Measurements from ENCODE around the gene AKT3.
A peak's percentile ranks its signal among the peaks of the same experiment; 100 is the strongest.

Gene AKT3

GRCh38 chr1:243550276-243550675, 299.8 kb downstream of the AKT3 start:
- H2AFZ ChIP-seq (ENCODE audit: insufficient read depth, low read length, poor library complexity): no peak overlapping the region
- H2AK5ac ChIP-seq (ENCODE audit: low read length): no peak overlapping the region
- no peak overlapping the region for H3K9ac ChIP-seq (ENCODE audit: low read length)
- no CpG with 5 or more reads among the region's 6 CpGs for WGBS (ENCODE audit: extremely low coverage, insufficient coverage, insufficient read length)
- DNase-seq: peak; percentile 16 to 76
- no peak overlapping the region for H3K4me3 ChIP-seq (ENCODE audit: low read depth, low read length)
- H2BK5ac ChIP-seq (ENCODE audit: low read depth, low read length, poor library complexity): no peak overlapping the region
- H4K12ac ChIP-seq (ENCODE audit: low read depth, low read length): no peak overlapping the region
- no peak overlapping the region for H3K23ac ChIP-seq (ENCODE audit: low read length)
- no peaks in the 10 kb centered on the region for H3K36me3 ChIP-seq (ENCODE audit: control insufficient read depth in 1 of 2, insufficient read depth in 2 of 2, low read length in 2 of 2)
- H3K9me3 ChIP-seq (ENCODE audit: insufficient read depth, low read depth, low read length): no peaks in the 10 kb centered on the region
- no peak overlapping the region for H3K4me2 ChIP-seq (ENCODE audit: low read length)
- no peak overlapping the region for H2BK120ac ChIP-seq (ENCODE audit: insufficient read depth, low read length, poor library complexity)
- H3K79me1 ChIP-seq (ENCODE audit: low read length): no peaks in the 10 kb centered on the region
- H3K4ac ChIP-seq (ENCODE audit: low read depth, low read length): no peak overlapping the region
- H3K18ac ChIP-seq (ENCODE audit: low read length): no peak overlapping the region
- H4K91ac ChIP-seq (ENCODE audit: low read depth, low read length): no peak overlapping the region
- H3K4me1 ChIP-seq (ENCODE audit: control insufficient read depth in 1 of 2, insufficient read depth in 2 of 2, low read length in 2 of 2): no peaks in the 10 kb centered on the region
- no peak overlapping the region for H2BK12ac ChIP-seq (ENCODE audit: low read length)
- H4K8ac ChIP-seq (ENCODE audit: low read depth, low read length): no peak overlapping the region
- no peak overlapping the region for H3K14ac ChIP-seq (ENCODE audit: low read length)
- no peaks in the 10 kb centered on the region for H3K79me2 ChIP-seq (ENCODE audit: control insufficient read depth, insufficient read depth, low read length, poor library complexity)
- H3K27me3 ChIP-seq (ENCODE audit: insufficient read depth, low read length): no peaks in the 10 kb centered on the region
- no peak overlapping the region for H3K27ac ChIP-seq (ENCODE audit: low read depth, low read length)

GRCh38 chr1:243549791-243550190, 300.3 kb downstream of the AKT3 start:
- no peak overlapping the region for H3K9ac ChIP-seq (ENCODE audit: low read length)
- H3K18ac ChIP-seq (ENCODE audit: low read length): no peak overlapping the region
- H3K4ac ChIP-seq (ENCODE audit: low read depth, low read length): no peak overlapping the region
- no peaks in the 10 kb centered on the region for H3K4me1 ChIP-seq (ENCODE audit: control insufficient read depth in 1 of 2, insufficient read depth in 2 of 2, low read length in 2 of 2)
- no peak overlapping the region for H2AK5ac ChIP-seq (ENCODE audit: low read length)
- no peaks in the 10 kb centered on the region for H3K27me3 ChIP-seq (ENCODE audit: insufficient read depth, low read length)
- no peak overlapping the region for H3K27ac ChIP-seq (ENCODE audit: low read depth, low read length)
- H4K91ac ChIP-seq (ENCODE audit: low read depth, low read length): no peak overlapping the region
- no peak overlapping the region for H2BK12ac ChIP-seq (ENCODE audit: low read length)
- H3K14ac ChIP-seq (ENCODE audit: low read length): no peak overlapping the region
- H3K79me1 ChIP-seq (ENCODE audit: low read length): no peaks in the 10 kb centered on the region
- H2BK120ac ChIP-seq (ENCODE audit: insufficient read depth, low read length, poor library complexity): no peak overlapping the region
- no peak overlapping the region for H4K12ac ChIP-seq (ENCODE audit: low read depth, low read length)
- H3K4me2 ChIP-seq (ENCODE audit: low read length): no peak overlapping the region
- peak in 1 of 2 donors; percentile 83 for DNase-seq
- H4K8ac ChIP-seq (ENCODE audit: low read depth, low read length): no peak overlapping the region
- H2BK5ac ChIP-seq (ENCODE audit: low read depth, low read length, poor library complexity): no peak overlapping the region
- H2AFZ ChIP-seq (ENCODE audit: insufficient read depth, low read length, poor library complexity): no peak overlapping the region
- no peaks in the 10 kb centered on the region for H3K36me3 ChIP-seq (ENCODE audit: control insufficient read depth in 1 of 2, insufficient read depth in 2 of 2, low read length in 2 of 2)
- H3K79me2 ChIP-seq (ENCODE audit: control insufficient read depth, insufficient read depth, low read length, poor library complexity): no peaks in the 10 kb centered on the region
- no peaks in the 10 kb centered on the region for H3K9me3 ChIP-seq (ENCODE audit: insufficient read depth, low read depth, low read length)
- no peak overlapping the region for H3K4me3 ChIP-seq (ENCODE audit: low read depth, low read length)
- H3K23ac ChIP-seq (ENCODE audit: low read length): no peak overlapping the region

- Histone ChIP-seq H2BK12ac (ENCODE audit: low read length) (no peak overlapping the region), H3K4me3 (ENCODE audit: low read depth, low read length) (no peak overlapping the region), H2BK5ac (ENCODE audit: low read depth, low read length, poor library complexity) (no peak overlapping the region), H3K36me3 (ENCODE audit: control insufficient read depth in 1 of 2, insufficient read depth in 2 of 2, low read length in 2 of 2) (no peaks in the 10 kb centered on the region), H4K91ac (ENCODE audit: low read depth, low read length) (no peak overlapping the region), H3K18ac (ENCODE audit: low read length) (no peak overlapping the region), H4K8ac (ENCODE audit: low read depth, low read length) (no peak overlapping the region), H3K14ac (ENCODE audit: low read length) (no peak overlapping the region), H3K79me1 (ENCODE audit: low read length) (no peaks in the 10 kb centered on the region), H2AK5ac (ENCODE audit: low read length) (no peak overlapping the region), H3K4me2 (ENCODE audit: low read length) (no peak overlapping the region), H3K27me3 (ENCODE audit: insufficient read depth, low read length) (no peaks in the 10 kb centered on the region), H3K9me3 (ENCODE audit: insufficient read depth, low read depth, low read length) (no peaks in the 10 kb centered on the region), H3K9ac (ENCODE audit: low read length) (no peak overlapping the region), H3K79me2 (ENCODE audit: control insufficient read depth, insufficient read depth, low read length, poor library complexity) (no peaks in the 10 kb centered on the region), H3K27ac (ENCODE audit: low read depth, low read length) (no peak overlapping the region), H2BK120ac (ENCODE audit: insufficient read depth, low read length, poor library complexity) (no peak overlapping the region), H2AFZ (ENCODE audit: insufficient read depth, low read length, poor library complexity) (no peak overlapping the region), H4K12ac (ENCODE audit: low read depth, low read length) (no peak overlapping the region), H3K4me1 (ENCODE audit: control insufficient read depth in 1 of 2, insufficient read depth in 2 of 2, low read length in 2 of 2) (no peaks in the 10 kb centered on the region), H3K23ac (ENCODE audit: low read length) (no peak overlapping the region), H3K4ac (ENCODE audit: low read depth, low read length) (no peak overlapping the region)
- peak; percentile 22 to 81 for DNase-seq
Measured at GRCh38 chr1:243549108-243549507, 300.9 kb downstream of the AKT3 start.

GRCh38 chr1:243548516-243548915, 301.5 kb downstream of the AKT3 start:
- Histone ChIP-seq H2AK5ac (ENCODE audit: low read length) (no peak overlapping the region), H3K23ac (ENCODE audit: low read length) (no peak overlapping the region), H3K27me3 (ENCODE audit: insufficient read depth, low read length) (no peaks in the 10 kb centered on the region), H3K14ac (ENCODE audit: low read length) (no peak overlapping the region), H3K9ac (ENCODE audit: low read length) (no peak overlapping the region), H3K4me3 (ENCODE audit: low read depth, low read length) (no peak overlapping the region), H3K4ac (ENCODE audit: low read depth, low read length) (no peak overlapping the region), H3K4me1 (ENCODE audit: control insufficient read depth in 1 of 2, insufficient read depth in 2 of 2, low read length in 2 of 2) (no peaks in the 10 kb centered on the region), H3K9me3 (ENCODE audit: insufficient read depth, low read depth, low read length) (no peaks in the 10 kb centered on the region), H3K79me2 (ENCODE audit: control insufficient read depth, insufficient read depth, low read length, poor library complexity) (no peaks in the 10 kb centered on the region), H4K8ac (ENCODE audit: low read depth, low read length) (no peak overlapping the region), H2BK5ac (ENCODE audit: low read depth, low read length, poor library complexity) (no peak overlapping the region), H3K27ac (ENCODE audit: low read depth, low read length) (no peak overlapping the region), H4K91ac (ENCODE audit: low read depth, low read length) (no peak overlapping the region), H2BK120ac (ENCODE audit: insufficient read depth, low read length, poor library complexity) (no peak overlapping the region), H3K4me2 (ENCODE audit: low read length) (no peak overlapping the region), H2BK12ac (ENCODE audit: low read length) (no peak overlapping the region), H2AFZ (ENCODE audit: insufficient read depth, low read length, poor library complexity) (no peak overlapping the region), H4K12ac (ENCODE audit: low read depth, low read length) (no peak overlapping the region), H3K79me1 (ENCODE audit: low read length) (no peaks in the 10 kb centered on the region), H3K36me3 (ENCODE audit: control insufficient read depth in 1 of 2, insufficient read depth in 2 of 2, low read length in 2 of 2) (no peaks in the 10 kb centered on the region), H3K18ac (ENCODE audit: low read length) (no peak overlapping the region)
- no CpG with 5 or more reads among the region's 1 CpG for WGBS (ENCODE audit: extremely low coverage, insufficient coverage, insufficient read length)
- peak in 1 of 2 donors; percentile 65 for DNase-seq

- H3K18ac ChIP-seq (ENCODE audit: low read length): no peak overlapping the region
- no peaks in the 10 kb centered on the region for H3K4me1 ChIP-seq (ENCODE audit: control insufficient read depth in 1 of 2, insufficient read depth in 2 of 2, low read length in 2 of 2)
- H3K36me3 ChIP-seq (ENCODE audit: control insufficient read depth in 1 of 2, insufficient read depth in 2 of 2, low read length in 2 of 2): no peaks in the 10 kb centered on the region
- no peak overlapping the region for H4K8ac ChIP-seq (ENCODE audit: low read depth, low read length)
- H3K79me2 ChIP-seq (ENCODE audit: control insufficient read depth, insufficient read depth, low read length, poor library complexity): no peaks in the 10 kb centered on the region
- peak; percentile 33 to 79 for DNase-seq
- H3K23ac ChIP-seq (ENCODE audit: low read length): no peak overlapping the region
- H3K4ac ChIP-seq (ENCODE audit: low read depth, low read length): no peak overlapping the region
- H3K27ac ChIP-seq (ENCODE audit: low read depth, low read length): no peak overlapping the region
- no peaks in the 10 kb centered on the region for H3K27me3 ChIP-seq (ENCODE audit: insufficient read depth, low read length)
- no peak overlapping the region for H2BK120ac ChIP-seq (ENCODE audit: insufficient read depth, low read length, poor library complexity)
- no peak overlapping the region for H3K9ac ChIP-seq (ENCODE audit: low read length)
- no peak overlapping the region for H2BK12ac ChIP-seq (ENCODE audit: low read length)
- H3K14ac ChIP-seq (ENCODE audit: low read length): no peak overlapping the region
- H3K79me1 ChIP-seq (ENCODE audit: low read length): no peaks in the 10 kb centered on the region
- WGBS (ENCODE audit: extremely low coverage, insufficient coverage, insufficient read length): no CpG with 5 or more reads among the region's 3 CpGs
- H2AFZ ChIP-seq (ENCODE audit: insufficient read depth, low read length, poor library complexity): no peak overlapping the region
- H2BK5ac ChIP-seq (ENCODE audit: low read depth, low read length, poor library complexity): no peak overlapping the region
- no peak overlapping the region for H4K12ac ChIP-seq (ENCODE audit: low read depth, low read length)
- no peak overlapping the region for H4K91ac ChIP-seq (ENCODE audit: low read depth, low read length)
- no peak overlapping the region for H3K4me3 ChIP-seq (ENCODE audit: low read depth, low read length)
- no peak overlapping the region for H3K4me2 ChIP-seq (ENCODE audit: low read length)
- H3K9me3 ChIP-seq (ENCODE audit: insufficient read depth, low read depth, low read length): no peaks in the 10 kb centered on the region
- no peak overlapping the region for H2AK5ac ChIP-seq (ENCODE audit: low read length)
Measured at GRCh38 chr1:243547891-243548290, 302.2 kb downstream of the AKT3 start.
